CD14-positive monocyte (primary cell): ENCODE measurements around the gene LPIN1. TPM values are rescaled to one million over a fixed set of nuclear protein-coding genes. Genes with fewer than 3 reads are reported as not detected.

Experiments used
- DNase-seq, 3 donors: peaks; one replicate each; pipeline ENCODE4 v3.0.0-alpha.2; 2011 to 2022
- H2AFZ ChIP-seq: 2 replicates; pipeline ENCODE4 v1.6.0; 2012; ENCODE audit warnings: mild to moderate bottlenecking, low read depth, low read length, inconsistent platforms; ENCODE audit not compliant: insufficient read depth, poor library complexity, severe bottlenecking
- H3K27ac ChIP-seq, 2 donors: 1 replicate in 1 of 2; 2 replicates in 1 of 2; pipeline ENCODE4 v1.5.1; 2012 to 2013; ENCODE audit warnings: low read length in 2 of 2, control low read depth in 1 of 2, inconsistent platforms in 1 of 2, low read depth in 1 of 2, mild to moderate bottlenecking in 1 of 2
- H3K27me3 ChIP-seq, 2 donors: one replicate each; pipeline versions ENCODE4 v1.6.0 to v1.6.1; 2011 to 2013; ENCODE audit warnings: low read length in 2 of 2; ENCODE audit not compliant: control insufficient read depth in 2 of 2, insufficient read depth in 2 of 2
- H3K36me3 ChIP-seq, 2 donors: replicated peaks in 1 of 2; 1 replicate in 1 of 2; 2 replicates in 1 of 2; pipeline versions ENCODE4 v1.5.1 to v1.6.1; 2012 to 2013; ENCODE audit warnings: low read length in 2 of 2, control low read depth in 1 of 2, inconsistent platforms in 1 of 2, mild to moderate bottlenecking in 1 of 2; ENCODE audit not compliant: insufficient read depth in 2 of 2, control insufficient read depth in 1 of 2
- H3K4me1 ChIP-seq, 2 donors: 1 replicate in 1 of 2; 2 replicates in 1 of 2; pipeline versions ENCODE4 v1.5.1 to v1.6.1; 2012 to 2013; ENCODE audit warnings: low read length in 2 of 2, control low read depth in 1 of 2, inconsistent platforms in 1 of 2, mild to moderate bottlenecking in 1 of 2, moderate library complexity in 1 of 2; ENCODE audit not compliant: insufficient read depth in 2 of 2, control insufficient read depth in 1 of 2
- H3K4me2 ChIP-seq: replicated peaks from 2 replicates; pipeline ENCODE3; 2012; ENCODE audit warnings: low read length, moderate library complexity, mild to moderate bottlenecking; ENCODE audit not compliant: poor library complexity, severe bottlenecking; ENCODE audit errors: extremely low read depth
- H3K4me3 ChIP-seq, 3 experiments: fragments of 200-600 bp in 1 of 3; sonication (generic) in 1 of 3; replicated peaks in 1 of 3; 1 replicate in 2 of 3; 2 replicates in 1 of 3; pipeline ENCODE4 v1.5.1; 2011 to 2013; ENCODE audit warnings: low read length in 3 of 3, mild to moderate bottlenecking in 3 of 3, control low read depth in 2 of 3, low read depth in 2 of 3, inconsistent platforms in 1 of 3, moderate library complexity in 1 of 3
- H3K79me2 ChIP-seq: 2 replicates; pipeline ENCODE4 v1.6.0; 2012; ENCODE audit warnings: mild to moderate bottlenecking, control low read depth, inconsistent platforms, low read length, moderate library complexity; ENCODE audit not compliant: insufficient read depth
- H3K9ac ChIP-seq: 2 replicates; pipeline ENCODE4 v1.6.0; 2017; ENCODE audit warnings: low read length, mild to moderate bottlenecking; ENCODE audit not compliant: insufficient read depth, poor library complexity, severe bottlenecking
- H3K9me3 ChIP-seq, 2 donors: replicated peaks in 1 of 2; 1 replicate in 1 of 2; 2 replicates in 1 of 2; pipeline versions ENCODE4 v1.5.1 to v1.6.1; 2012 to 2013; ENCODE audit warnings: low read length in 2 of 2, control low read depth in 1 of 2; ENCODE audit not compliant: control insufficient read depth in 1 of 2, insufficient read depth in 1 of 2
- H4K20me1 ChIP-seq: 2 replicates; pipeline ENCODE4 v1.6.0; 2012; ENCODE audit warnings: mild to moderate bottlenecking, low read length, control low read depth, moderate library complexity; ENCODE audit not compliant: insufficient read depth
- H3K27ac Mint-ChIP-seq, 7 donors: one replicate each; pipeline ENCODE4 v1.8.0; 2020; ENCODE audit warnings: mild to moderate bottlenecking in 7 of 7, mixed read lengths in 7 of 7, moderate library complexity in 6 of 7, inconsistent platforms in 2 of 7
- H3K27me3 Mint-ChIP-seq, 3 donors: one replicate each; pipeline ENCODE4 v1.8.0; 2021 to 2022; ENCODE audit warnings: low read depth in 3 of 3, mild to moderate bottlenecking in 3 of 3, mixed read lengths in 3 of 3, moderate library complexity in 3 of 3, inconsistent platforms in 1 of 3
- H3K36me3 Mint-ChIP-seq, 2 donors: one replicate each; pipeline ENCODE4 v1.8.0; 2020; ENCODE audit warnings: mixed read lengths in 2 of 2, inconsistent platforms in 1 of 2, mild to moderate bottlenecking in 1 of 2
- H3K4me1 Mint-ChIP-seq: one replicate; pipeline ENCODE4 v1.8.0; 2020; ENCODE audit warnings: mild to moderate bottlenecking, mixed read lengths
- H3K4me3 Mint-ChIP-seq, 2 donors: one replicate each; pipeline ENCODE4 v1.8.0; 2020; ENCODE audit warnings: mild to moderate bottlenecking in 2 of 2, mixed read lengths in 2 of 2, moderate library complexity in 1 of 2
- H3K9me3 Mint-ChIP-seq, 7 donors: one replicate each; pipeline ENCODE4 v1.8.0; 2020 to 2022; ENCODE audit warnings: mixed read lengths in 7 of 7, mild to moderate bottlenecking in 6 of 7, moderate library complexity in 6 of 7, inconsistent platforms in 2 of 7
- WGBS: methylation state at CpG from one replicate; pipeline ENCODE4 v1.1.5; 2013; ENCODE audit warnings: missing lambda C conversion rate; ENCODE audit not compliant: insufficient coverage; 5-methylcytosine and 5-hydroxymethylcytosine counted together
- intact Hi-C, 2 donors: fragments of 100-400 bp; cut with micrococcal nuclease; formaldehyde crosslinking; loops; one replicate each; pipeline versions ENCODE4 v1.15.0 to v1.15.1; 2023
- polyA plus RNA-seq, 3 donors: library from polyadenylated mRNA; depleted of rRNA in 1 of 3; unstranded in 2 of 3; stranded (reverse) in 1 of 3; fragments of 300-500 nt in 2 of 3; fragments of >200 nt in 1 of 3; fragmentation: Illumina TruSeq in 2 of 3; gene quantifications; 1 replicate in 2 of 3; 2 replicates in 1 of 3; pipeline ENCODE4 v1.2.3, GENCODE V29; 2012 to 2021
- TF ChIP-seq, protein P1 (sequence below): fragments of 200-600 bp; IDR thresholded peaks from one replicate; pipeline ENCODE4 v1.8.0; 2022; ENCODE audit warnings: antibody characterized with exemption, mild to moderate bottlenecking

Gene LPIN1
- polyA plus RNA-seq, 3 donors: 1.8 to 17.6 (median 2.7) TPM

DNA sequence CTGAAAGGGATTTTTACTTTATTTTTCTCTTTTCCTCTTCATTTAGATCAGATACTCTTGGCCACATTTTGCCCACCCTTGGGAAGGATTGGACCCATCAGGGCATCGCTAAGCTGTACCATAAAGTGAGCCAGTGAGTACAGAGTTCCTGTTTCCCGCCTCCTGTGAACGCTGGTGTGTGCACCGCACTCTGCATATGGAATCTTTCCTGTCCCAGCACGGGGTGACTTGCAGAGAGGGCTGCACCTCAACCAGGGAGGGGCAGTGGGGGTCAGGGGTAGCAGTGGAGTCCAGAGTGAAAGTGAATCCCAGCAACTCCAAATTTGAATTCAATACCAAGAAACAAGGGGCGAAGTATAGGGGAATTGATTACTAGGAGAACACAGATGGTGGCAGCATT is 58.6 kb downstream of the LPIN1 start:
- Histone ChIP-seq H2AFZ (no peak overlapping the region), H3K27ac (no peak overlapping the region), H3K27me3 (no peaks in the 10 kb centered on the region), H3K4me1 (no peaks in the 10 kb centered on the region), H3K4me2 (no peak overlapping the region), H3K4me3 (no peak overlapping the region), H3K9me3 (no peaks in the 10 kb centered on the region), H3K9ac (no peak overlapping the region), H3K36me3 (peaks cover 53 to 81% of the 10 kb centered on the region in 2 donors), H4K20me1 (no peaks in the 10 kb centered on the region), H3K79me2 (no peaks in the 10 kb centered on the region)
- 94% methylated on average over 4 of the region's 6 CpGs for WGBS
- intact Hi-C loops: no loop called here
- no peak for DNase-seq
- Mint-ChIP-seq H3K27me3 (no peaks in the 10 kb centered on the region), H3K9me3 (no peaks in the 10 kb centered on the region), H3K36me3 (peaks cover 77 to 81% of the 10 kb centered on the region in 2 donors), H3K27ac (peak overlapping the region in 1 of 7 donors; percentile 25), H3K4me1 (no peaks in the 10 kb centered on the region), H3K4me3 (no peak overlapping the region)
- TF ChIP-seq, protein P1, sequence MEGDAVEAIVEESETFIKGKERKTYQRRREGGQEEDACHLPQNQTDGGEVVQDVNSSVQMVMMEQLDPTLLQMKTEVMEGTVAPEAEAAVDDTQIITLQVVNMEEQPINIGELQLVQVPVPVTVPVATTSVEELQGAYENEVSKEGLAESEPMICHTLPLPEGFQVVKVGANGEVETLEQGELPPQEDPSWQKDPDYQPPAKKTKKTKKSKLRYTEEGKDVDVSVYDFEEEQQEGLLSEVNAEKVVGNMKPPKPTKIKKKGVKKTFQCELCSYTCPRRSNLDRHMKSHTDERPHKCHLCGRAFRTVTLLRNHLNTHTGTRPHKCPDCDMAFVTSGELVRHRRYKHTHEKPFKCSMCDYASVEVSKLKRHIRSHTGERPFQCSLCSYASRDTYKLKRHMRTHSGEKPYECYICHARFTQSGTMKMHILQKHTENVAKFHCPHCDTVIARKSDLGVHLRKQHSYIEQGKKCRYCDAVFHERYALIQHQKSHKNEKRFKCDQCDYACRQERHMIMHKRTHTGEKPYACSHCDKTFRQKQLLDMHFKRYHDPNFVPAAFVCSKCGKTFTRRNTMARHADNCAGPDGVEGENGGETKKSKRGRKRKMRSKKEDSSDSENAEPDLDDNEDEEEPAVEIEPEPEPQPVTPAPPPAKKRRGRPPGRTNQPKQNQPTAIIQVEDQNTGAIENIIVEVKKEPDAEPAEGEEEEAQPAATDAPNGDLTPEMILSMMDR: no peak

DNA sequence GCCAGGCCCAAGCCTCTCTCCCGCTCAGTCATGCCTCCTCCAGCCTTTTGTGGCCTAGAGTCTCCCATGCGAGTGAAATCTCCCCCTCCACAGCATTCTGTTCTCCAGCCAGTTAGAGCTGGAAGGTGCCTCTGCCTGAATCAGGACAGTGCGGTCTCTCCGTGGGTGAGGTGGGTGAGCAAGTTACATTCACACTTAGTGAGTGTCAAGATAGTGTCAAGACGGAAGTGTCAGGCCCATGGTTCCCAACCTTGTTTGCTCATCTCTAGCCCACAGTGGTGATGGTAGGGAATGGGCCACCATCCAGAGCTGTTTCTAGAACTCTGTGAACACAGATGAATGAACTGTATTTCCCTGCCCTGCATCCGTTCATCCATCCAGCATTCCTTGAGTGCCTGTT is 59.5 kb downstream of the LPIN1 start:
- H3K4me3 ChIP-seq: no peak overlapping the region
- Mint-ChIP-seq H3K9me3 (no peaks in the 10 kb centered on the region), H3K27me3 (no peaks in the 10 kb centered on the region), H3K36me3 (peaks cover 81 to 83% of the 10 kb centered on the region in 2 donors), H3K27ac (no peak overlapping the region), H3K4me3 (no peak overlapping the region), H3K4me1 (no peaks in the 10 kb centered on the region)
- H4K20me1 ChIP-seq: no peaks in the 10 kb centered on the region
- WGBS: 100% methylated on average over 2 of the region's 6 CpGs
- H3K9me3 ChIP-seq: no peaks in the 10 kb centered on the region
- H3K27me3 ChIP-seq: no peaks in the 10 kb centered on the region
- DNase-seq: no peak
- TF ChIP-seq, protein P1: no peak
- no peak overlapping the region for H3K9ac ChIP-seq
- peaks cover 53 to 75% of the 10 kb centered on the region in 2 donors for H3K36me3 ChIP-seq
- no peaks in the 10 kb centered on the region for H3K4me1 ChIP-seq
- H3K79me2 ChIP-seq: no peaks in the 10 kb centered on the region
- H3K4me2 ChIP-seq: no peak overlapping the region
- no peak overlapping the region for H3K27ac ChIP-seq
- intact Hi-C loops: no loop called here
- H2AFZ ChIP-seq: no peak overlapping the region
